ENCODE results near the gene EPSTI1. TPM values are rescaled to one million over a fixed set of nuclear protein-coding genes. Genes with fewer than 3 reads are reported as not detected.

The EPSTI1 gene
- total RNA-seq, 1 experiment from 2014 or later, result 0.69 TPM

- BruUV-seq (replicated peaks), result no TSS peak
- H3K27me3 ChIP-seq (ENCODE audit: control insufficient read depth, insufficient read depth, low read length), result no peaks in the 10 kb centered on the region
- POLR2A ChIA-PET, result interaction anchor here (0.5 kb wide), 1 partner anchor 532 kb away, joined by 3 read pairs; no protein-coding TSS in a partner anchor
- no peak for TF ChIP-seq SIN3A (IDR thresholded peaks at IDR 0.05; ENCODE audit: borderline replicate concordance, insufficient read depth, low read depth, low read length)
- TF ChIP-seq TCF7L2 (IDR thresholded peaks at IDR 0.05; ENCODE audit: low read depth, low read length), result no peak
- no peak for TF ChIP-seq REST (IDR thresholded peaks at IDR 0.05; ENCODE audit: insufficient read depth in 1 of 2, low read depth in 2 of 2, low read length in 1 of 2)
- TF ChIP-seq CTCF (IDR thresholded peaks at IDR 0.05), result no peak
- no peak for TF ChIP-seq POLR2AphosphoS5 (IDR thresholded peaks at IDR 0.05; ENCODE audit: low read depth, low read length)
- no peak for DNase-seq (ENCODE audit: low read depth, low spot score)
- no peak overlapping the region for H3K4me3 ChIP-seq (ENCODE audit: low read depth in 2 of 2, low read length in 2 of 2)
- in situ Hi-C loops (cut with HindIII; ENCODE audit: low pct_unique_long_range_greater_than_20kb, low sequenced_read_pairs), result no loop called here
- no peak for ATAC-seq
- intact Hi-C loops (cut with micrococcal nuclease; ENCODE audit: unreplicated experiment), result no loop called here
- CTCF ChIA-PET, result no interaction called here
- H3K9me3 ChIP-seq (ENCODE audit: control insufficient read depth, insufficient read depth, low read depth, low read length), result no peaks in the 10 kb centered on the region
- H3K27ac ChIP-seq (ENCODE audit: low read length), result no peak overlapping the region
- H3K36me3 ChIP-seq (ENCODE audit: control insufficient read depth, insufficient read depth, low read length), result no peaks in the 10 kb centered on the region
- no peaks in the 10 kb centered on the region for H3K4me1 ChIP-seq (ENCODE audit: control insufficient read depth, insufficient read depth, low read length)
Observed at GRCh38 chr13:42947925-42948324, 44.1 kb downstream of the EPSTI1 start.

- no TSS peak for BruUV-seq (replicated peaks)
- ChIA-PET POLR2A (no interaction called here), CTCF (no interaction called here)
- DNase-seq (ENCODE audit: low read depth, low spot score) (no peak), ATAC-seq (no peak)
- intact Hi-C loops (cut with micrococcal nuclease; ENCODE audit: unreplicated experiment), result no loop called here
- Histone ChIP-seq H3K9me3 (ENCODE audit: control insufficient read depth, insufficient read depth, low read depth, low read length) (no peaks in the 10 kb centered on the region), H3K4me3 (ENCODE audit: low read depth in 2 of 2, low read length in 2 of 2) (no peak overlapping the region), H3K27ac (ENCODE audit: low read length) (no peak overlapping the region), H3K4me1 (ENCODE audit: control insufficient read depth, insufficient read depth, low read length) (no peaks in the 10 kb centered on the region), H3K36me3 (ENCODE audit: control insufficient read depth, insufficient read depth, low read length) (no peaks in the 10 kb centered on the region), H3K27me3 (ENCODE audit: control insufficient read depth, insufficient read depth, low read length) (no peaks in the 10 kb centered on the region)
- TF ChIP-seq TCF7L2 (IDR thresholded peaks at IDR 0.05; ENCODE audit: low read depth, low read length) (no peak), REST (IDR thresholded peaks at IDR 0.05; ENCODE audit: insufficient read depth in 1 of 2, low read depth in 2 of 2, low read length in 1 of 2) (no peak), SIN3A (IDR thresholded peaks at IDR 0.05; ENCODE audit: borderline replicate concordance, insufficient read depth, low read depth, low read length) (no peak), CTCF (IDR thresholded peaks at IDR 0.05) (no peak), POLR2AphosphoS5 (IDR thresholded peaks at IDR 0.05; ENCODE audit: low read depth, low read length) (no peak)
- in situ Hi-C loops (cut with HindIII; ENCODE audit: low pct_unique_long_range_greater_than_20kb, low sequenced_read_pairs), result no loop called here
Observed at GRCh38 chr13:42946927-42947326, 45.1 kb downstream of the EPSTI1 start.
